Activated B cell treated with CpG ODN at 0.5 μM for 24 hours (primary cell): ENCODE data around the gene RNF212. TPM values are rescaled to one million over a fixed set of nuclear protein-coding genes. Genes with fewer than 3 reads are reported as not detected.

Experiments used
- ATAC-seq: fragments of 200-7000 bp; cut with Tn5 transposase; one replicate; pipeline ENCODE4 v1.10.0; 2021; ENCODE audit warnings: low read depth, mild to moderate bottlenecking, moderate library complexity
- CTCF ChIA-PET: fragments of 350-600 bp; sonication (Branson Sonifier 250); formaldehyde crosslinking; loops from one replicate; lab custom pipeline; 2021; ENCODE audit warnings: antibody characterized with exemption; lab: Charles Lee
- POLR2A ChIA-PET: fragments of 350-600 bp; sonication (Branson Sonifier 250); formaldehyde crosslinking; loops from one replicate; lab custom pipeline; 2021; ENCODE audit warnings: antibody characterized with exemption; lab: Charles Lee
- DNase-seq: peaks from one replicate; pipeline ENCODE4 v3.0.0; 2022
- H3K27ac Mint-ChIP-seq: one replicate; pipeline ENCODE4 v1.8.0; 2020; ENCODE audit warnings: mixed read lengths
- H3K27me3 Mint-ChIP-seq: one replicate; pipeline ENCODE4 v1.8.0; 2021; ENCODE audit warnings: mixed read lengths
- H3K36me3 Mint-ChIP-seq: one replicate; pipeline ENCODE4 v1.8.0; 2021; ENCODE audit warnings: low read depth, mixed read lengths
- H3K4me1 Mint-ChIP-seq: one replicate; pipeline ENCODE4 v1.8.0; 2021; ENCODE audit warnings: mixed read lengths
- H3K4me3 Mint-ChIP-seq: one replicate; pipeline ENCODE4 v1.8.0; 2020; ENCODE audit warnings: mild to moderate bottlenecking, mixed read lengths
- H3K9me3 Mint-ChIP-seq: one replicate; pipeline ENCODE4 v1.8.0; 2020; ENCODE audit warnings: mixed read lengths
- intact Hi-C: fragments of 100-400 bp; cut with micrococcal nuclease; formaldehyde crosslinking; loops from one replicate; pipeline ENCODE4 v1.15.1; 2024
- total RNA-seq: library from RNA; stranded (reverse); gene quantifications from 2 replicates; pipeline ENCODE4 v1.2.3, GENCODE V29; 2022
- TF ChIP-seq, protein P1 (sequence below): fragments of 200-600 bp; IDR thresholded peaks from one replicate; pipeline ENCODE4 v1.8.0; 2022; ENCODE audit warnings: antibody characterized with exemption, mild to moderate bottlenecking

The RNF212 gene
- total RNA-seq, 1 donor from 2014 or later: 2.4 TPM

DNA sequence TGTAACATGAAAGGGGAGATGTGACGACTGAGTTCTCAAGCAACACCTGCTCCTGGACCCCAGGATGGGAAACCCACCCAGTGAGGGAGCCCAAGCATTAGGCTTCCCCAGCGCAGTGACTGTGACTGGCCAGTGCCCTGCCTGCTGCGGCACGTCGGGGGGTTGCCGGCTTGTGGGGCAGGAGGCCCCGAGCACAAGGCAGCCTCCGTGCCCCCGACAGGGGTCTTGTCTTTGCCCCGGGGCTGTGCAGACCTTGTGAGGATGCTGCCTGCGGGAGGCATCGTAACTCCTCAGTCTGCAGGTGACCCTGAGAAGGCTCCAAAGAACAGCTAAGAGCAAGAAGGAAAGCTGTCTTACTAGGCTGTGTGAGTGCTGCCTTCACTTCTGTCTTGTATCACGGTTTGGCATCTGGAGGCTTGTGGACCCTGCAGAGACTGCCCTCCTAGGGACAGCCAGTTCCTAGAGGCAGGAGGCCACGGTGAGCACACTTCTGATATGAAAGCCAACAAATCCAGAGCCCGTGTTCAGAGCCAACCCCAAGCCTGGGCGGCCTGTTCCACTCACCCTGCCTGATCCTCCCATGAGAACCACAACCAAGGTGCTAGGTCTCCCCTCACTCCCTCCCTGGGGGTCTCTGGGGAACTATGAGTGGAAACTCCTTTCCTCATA lies 54.2 kb downstream of the RNF212 start:
- Mint-ChIP-seq H3K36me3 (no peaks in the 10 kb centered on the region), H3K27ac (no peak overlapping the region), H3K4me1 (peaks cover 15% of the 10 kb centered on the region), H3K27me3 (peaks cover 25% of the 10 kb centered on the region), H3K4me3 (no peak overlapping the region), H3K9me3 (no peaks in the 10 kb centered on the region)
- TF ChIP-seq, protein P1, sequence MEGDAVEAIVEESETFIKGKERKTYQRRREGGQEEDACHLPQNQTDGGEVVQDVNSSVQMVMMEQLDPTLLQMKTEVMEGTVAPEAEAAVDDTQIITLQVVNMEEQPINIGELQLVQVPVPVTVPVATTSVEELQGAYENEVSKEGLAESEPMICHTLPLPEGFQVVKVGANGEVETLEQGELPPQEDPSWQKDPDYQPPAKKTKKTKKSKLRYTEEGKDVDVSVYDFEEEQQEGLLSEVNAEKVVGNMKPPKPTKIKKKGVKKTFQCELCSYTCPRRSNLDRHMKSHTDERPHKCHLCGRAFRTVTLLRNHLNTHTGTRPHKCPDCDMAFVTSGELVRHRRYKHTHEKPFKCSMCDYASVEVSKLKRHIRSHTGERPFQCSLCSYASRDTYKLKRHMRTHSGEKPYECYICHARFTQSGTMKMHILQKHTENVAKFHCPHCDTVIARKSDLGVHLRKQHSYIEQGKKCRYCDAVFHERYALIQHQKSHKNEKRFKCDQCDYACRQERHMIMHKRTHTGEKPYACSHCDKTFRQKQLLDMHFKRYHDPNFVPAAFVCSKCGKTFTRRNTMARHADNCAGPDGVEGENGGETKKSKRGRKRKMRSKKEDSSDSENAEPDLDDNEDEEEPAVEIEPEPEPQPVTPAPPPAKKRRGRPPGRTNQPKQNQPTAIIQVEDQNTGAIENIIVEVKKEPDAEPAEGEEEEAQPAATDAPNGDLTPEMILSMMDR: no peak
- DNase-seq: no peak
- intact Hi-C loops: loop anchor here (5.0 kb wide), 1 partner anchor 137 kb away; no protein-coding TSS in a partner anchor
- no peak for ATAC-seq
- ChIA-PET CTCF (no interaction called here), POLR2A (no interaction called here)

DNA sequence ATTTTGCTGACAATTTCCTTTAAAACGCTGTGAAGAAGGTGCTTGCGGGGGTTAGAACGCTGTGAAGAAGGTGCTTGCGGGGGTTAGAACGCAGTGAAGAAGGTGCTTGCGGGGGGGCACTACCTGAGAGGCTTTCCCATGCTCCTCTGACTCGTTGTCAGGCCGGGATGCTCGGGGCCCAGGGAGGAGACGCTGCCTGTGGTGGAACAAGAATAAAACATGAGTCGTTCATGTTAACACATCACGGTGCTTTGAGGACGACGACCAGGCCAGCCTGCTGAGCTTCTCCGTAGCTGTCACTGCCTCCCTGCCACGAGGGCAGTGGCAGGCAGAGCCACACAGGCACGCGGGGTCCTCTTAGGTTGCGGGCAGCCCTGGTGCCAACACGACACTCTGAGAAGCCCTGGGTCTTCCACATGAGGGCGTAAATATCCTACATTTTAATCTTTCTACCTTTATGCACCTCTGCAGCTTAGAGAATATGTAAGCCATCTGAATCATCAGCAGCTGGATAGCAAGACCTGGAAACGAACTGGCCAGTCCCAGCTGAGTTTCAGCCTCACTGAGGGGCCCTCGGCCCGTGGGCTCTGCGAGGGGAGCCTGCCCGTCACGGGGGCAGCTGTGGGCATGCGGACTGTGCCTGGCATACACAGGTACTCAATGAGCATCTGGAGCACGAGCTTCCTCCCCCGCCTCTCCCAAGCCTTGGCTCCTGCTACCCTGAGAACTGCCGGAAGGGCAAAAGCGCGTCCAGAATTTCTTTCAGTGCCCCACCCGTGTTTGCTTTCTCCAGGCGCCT lies 55.0 kb downstream of the RNF212 start:
- H3K4me3 Mint-ChIP-seq: no peak overlapping the region
- DNase-seq: no peak
- intact Hi-C loops: loop anchor here (5.0 kb wide), 1 partner anchor 136 kb away; no protein-coding TSS in a partner anchor

DNA sequence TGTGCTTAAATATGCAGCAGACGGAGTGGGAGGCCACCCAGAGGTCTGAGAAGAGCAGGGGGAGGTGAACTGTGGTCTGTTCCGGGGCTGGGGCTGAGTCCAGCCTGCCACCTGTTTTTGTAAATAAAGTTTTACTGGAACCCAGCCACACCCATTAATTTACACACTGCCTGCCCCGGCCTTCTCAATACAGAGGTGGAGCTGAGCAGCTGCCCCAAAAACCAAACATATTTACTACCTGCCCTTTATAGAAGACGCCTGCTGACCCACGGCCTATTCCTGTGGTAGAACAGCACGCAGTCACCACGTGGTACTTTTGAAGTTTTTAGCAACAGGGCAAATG lies 56.0 kb downstream of the RNF212 start:
- intact Hi-C loops: loop anchor here (2.0 to 5.0 kb wide), 2 partner anchors 49 to 135 kb away; no protein-coding TSS in a partner anchor
- Mint-ChIP-seq H3K4me1 (peaks cover 15% of the 10 kb centered on the region), H3K9me3 (no peaks in the 10 kb centered on the region), H3K27me3 (peaks cover 20% of the 10 kb centered on the region), H3K4me3 (no peak overlapping the region), H3K36me3 (no peaks in the 10 kb centered on the region), H3K27ac (no peak overlapping the region)
- ChIA-PET POLR2A (no interaction called here), CTCF (no interaction called here)
- no peak for ATAC-seq
- TF ChIP-seq, protein P1: no peak
- no peak for DNase-seq

More for the DNA sequence above, 55.0 kb downstream of the RNF212 start:
- H3K27me3 Mint-ChIP-seq: peaks cover 24% of the 10 kb centered on the region
- no peaks in the 10 kb centered on the region for H3K36me3 Mint-ChIP-seq
- ChIA-PET POLR2A (no interaction called here), CTCF (no interaction called here)
- TF ChIP-seq, protein P1: no peak
- H3K27ac Mint-ChIP-seq: no peak overlapping the region
- no peaks in the 10 kb centered on the region for H3K9me3 Mint-ChIP-seq
- peaks cover 15% of the 10 kb centered on the region for H3K4me1 Mint-ChIP-seq
- ATAC-seq: no peak

DNA sequence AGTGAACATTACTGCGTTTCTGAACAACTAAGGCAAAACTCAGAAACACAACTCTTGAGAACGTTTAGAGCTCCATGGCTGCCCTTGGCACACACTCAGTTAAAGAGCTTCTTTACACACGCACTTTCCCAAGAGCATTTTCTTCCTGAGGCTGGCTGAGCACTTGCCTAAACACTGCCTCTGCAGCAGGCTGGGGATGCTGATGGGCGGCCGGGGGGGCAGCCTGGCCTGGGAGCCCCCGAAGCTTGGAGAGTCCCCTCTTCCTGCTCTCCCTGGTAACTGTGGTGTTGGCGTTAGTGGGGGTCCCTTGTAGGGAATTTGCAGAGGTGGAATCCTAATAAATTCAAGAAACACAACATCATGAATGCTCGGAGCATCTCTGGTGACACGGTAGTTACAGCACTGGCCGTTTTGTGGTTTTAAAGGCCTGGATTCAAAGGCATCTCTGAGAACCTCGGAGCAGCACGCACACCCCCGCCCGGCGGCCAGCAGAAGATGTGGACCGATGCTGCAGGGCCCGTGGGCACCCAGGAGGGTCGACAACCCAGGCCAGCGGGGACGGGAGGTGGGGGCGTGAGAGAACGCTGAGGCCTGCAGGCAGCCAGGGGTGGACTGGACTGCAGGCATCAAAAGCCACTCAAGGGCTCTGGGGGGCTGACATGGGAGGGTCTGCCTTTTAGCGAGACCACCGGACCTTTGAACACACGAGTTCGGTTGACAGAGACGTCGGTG lies 56.5 kb downstream of the RNF212 start:
- intact Hi-C loops: loop anchor here (2.0 to 5.0 kb wide), 2 partner anchors 48 to 135 kb away; no protein-coding TSS in a partner anchor
- ChIA-PET POLR2A (no interaction called here), CTCF (no interaction called here)
- Mint-ChIP-seq H3K4me3 (no peak overlapping the region), H3K9me3 (peaks cover 1% of the 10 kb centered on the region), H3K4me1 (peaks cover 15% of the 10 kb centered on the region), H3K27ac (no peak overlapping the region), H3K27me3 (peaks cover 17% of the 10 kb centered on the region), H3K36me3 (no peaks in the 10 kb centered on the region)
- no peak for DNase-seq
- TF ChIP-seq, protein P1: no peak
- ATAC-seq: no peak
